Keratinocyte (primary cell): ENCODE data around the gene ATP2B2. TPM values are rescaled to one million over a fixed set of nuclear protein-coding genes. Genes with fewer than 3 reads are reported as not detected.

ENCODE experiments used
- DNase-seq: peaks from one replicate; pipeline ENCODE4 v3.0.0-alpha.2; 2011; ENCODE audit warnings: low read depth, missing footprints, low spot score
- FAIRE-seq: peaks from 2 replicates; lab custom pipeline; 2011; peaks lifted over from hg19 to GRCh38; lab: Jason Lieb, UNC
- H2AFZ ChIP-seq: 2 replicates; pipeline ENCODE4 v1.6.0; 2012; ENCODE audit warnings: low read length, control low read depth, inconsistent platforms; ENCODE audit not compliant: control insufficient read depth
- H3K27ac ChIP-seq: 2 replicates; pipeline ENCODE4 v1.5.1; 2011; ENCODE audit warnings: low read length; ENCODE audit not compliant: control insufficient read depth, insufficient read depth
- H3K27me3 ChIP-seq: 3 replicates; pipeline ENCODE4 v1.6.0; 2011; ENCODE audit warnings: low read length; ENCODE audit not compliant: control insufficient read depth, insufficient read depth; ENCODE audit errors: extremely low read depth
- H3K36me3 ChIP-seq, 2 experiments: 2 replicates in 1 of 2; 3 replicates in 1 of 2; pipeline ENCODE4 v1.5.1; 2011; ENCODE audit warnings: low read length in 2 of 2, mild to moderate bottlenecking in 1 of 2; ENCODE audit not compliant: control insufficient read depth in 2 of 2, insufficient read depth in 2 of 2; ENCODE audit errors: extremely low read depth in 1 of 2
- H3K4me1 ChIP-seq: 3 replicates; pipeline ENCODE4 v1.5.1; 2011; ENCODE audit warnings: low read length; ENCODE audit not compliant: control insufficient read depth, insufficient read depth; ENCODE audit errors: extremely low read depth
- H3K4me2 ChIP-seq: 3 replicates; pipeline ENCODE4 v1.6.0; 2011; ENCODE audit warnings: low read depth, low read length; ENCODE audit not compliant: control insufficient read depth, insufficient read depth; ENCODE audit errors: extremely low read depth
- H3K4me3 ChIP-seq, 3 experiments: fragments of 200-600 bp in 1 of 3; sonication (generic) in 1 of 3; 2 replicates in 2 of 3; 3 replicates in 1 of 3; pipeline ENCODE4 v1.5.1; 2011 to 2016; ENCODE audit warnings: low read length in 3 of 3, mild to moderate bottlenecking in 3 of 3, control low read depth in 2 of 3, inconsistent platforms in 1 of 3, low read depth in 1 of 3, mixed read lengths in 1 of 3, mixed run types in 1 of 3, moderate library complexity in 1 of 3; ENCODE audit not compliant: control insufficient read depth in 2 of 3, insufficient read depth in 2 of 3; ENCODE audit errors: extremely low read depth in 1 of 3
- H3K79me2 ChIP-seq: 2 replicates; pipeline ENCODE4 v1.6.0; 2012; ENCODE audit warnings: low read length; ENCODE audit not compliant: control insufficient read depth, insufficient read depth
- H3K9ac ChIP-seq: 3 replicates; pipeline ENCODE4 v1.6.0; 2011; ENCODE audit warnings: low read length; ENCODE audit not compliant: control insufficient read depth, insufficient read depth; ENCODE audit errors: extremely low read depth
- H3K9me1 ChIP-seq: 3 replicates; pipeline ENCODE4 v1.6.0; 2011; ENCODE audit warnings: low read length; ENCODE audit not compliant: control insufficient read depth, insufficient read depth; ENCODE audit errors: extremely low read depth
- H3K9me3 ChIP-seq: 2 replicates; pipeline ENCODE4 v1.5.1; 2012; ENCODE audit warnings: low read depth, low read length; ENCODE audit not compliant: control insufficient read depth
- H4K20me1 ChIP-seq: 3 replicates; pipeline ENCODE4 v1.6.0; 2011; ENCODE audit warnings: low read length; ENCODE audit not compliant: control insufficient read depth, insufficient read depth; ENCODE audit errors: extremely low read depth
- EZH2 ChIP-seq: IDR thresholded peaks from one replicate; pipeline ENCODE4 v1.6.1; 2012; ENCODE audit warnings: inconsistent platforms, mild to moderate bottlenecking, low read length, moderate library complexity
- dilution Hi-C: fragments of 300-500 bp; cut with MboI; formaldehyde crosslinking; loops from one replicate; pipeline ENCODE4 v1.7.0; 2020; ENCODE audit warnings: low sequenced_read_pairs; ENCODE audit not compliant: extremely low pct_ligation_motif_present
- polyA plus RNA-seq, 5 experiments: library from polyadenylated mRNA; depleted of rRNA in 3 of 5; stranded (reverse) in 3 of 5; stranded (forward) in 1 of 5; unstranded in 1 of 5; fragments of >200 nt; gene quantifications; 1 replicate in 1 of 5; 2 replicates in 3 of 5; 3 replicates in 1 of 5; pipeline versions ENCODE4 v1.2.1 to v1.2.3, GENCODE V29; 2011 to 2012; ENCODE audit warnings: missing spikeins in 2 of 5, low read depth in 1 of 5, low replicate concordance in 1 of 5
- TF ChIP-seq, protein P1 (sequence below), 3 experiments: IDR thresholded peaks in 1 of 3; conservative IDR thresholded peaks in 1 of 3; optimal IDR thresholded peaks in 1 of 3; 2 replicates in 2 of 3; 3 replicates in 1 of 3; pipeline versions ENCODE3 to v1.5.1; 2011; ENCODE audit warnings: low read length in 3 of 3, mild to moderate bottlenecking in 3 of 3, moderate library complexity in 2 of 3, control low read depth in 1 of 3, inconsistent platforms in 1 of 3; ENCODE audit not compliant: insufficient read depth in 2 of 3; ENCODE audit errors: extremely low read depth in 1 of 3

ATP2B2 gene
- polyA plus RNA-seq, 1 donor (not counting 4 experiments of a cell fraction or from before 2014, with no cell fraction given), result not detected

DNA sequence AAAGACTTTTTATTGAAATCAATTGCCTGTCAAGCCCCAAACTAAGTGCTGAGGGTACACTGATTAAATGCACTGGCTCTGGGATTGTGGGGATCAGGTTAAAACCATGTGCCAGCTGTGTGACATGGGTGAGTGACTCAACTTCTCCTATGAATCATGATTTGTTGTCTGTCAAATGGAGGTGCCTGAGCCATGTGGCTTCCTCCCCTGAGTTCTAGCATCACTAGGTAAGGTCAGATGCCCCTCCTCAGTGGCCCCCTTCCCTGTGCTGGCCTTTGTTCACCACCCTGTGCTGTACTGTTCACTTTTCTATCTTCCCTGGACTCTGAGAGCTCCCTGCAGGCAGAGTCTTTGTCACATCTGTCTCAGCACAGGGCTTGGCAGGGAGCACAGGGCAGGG lies 43.6 kb upstream of the ATP2B2 start:
- no peaks in the 10 kb centered on the region for H3K9me3 ChIP-seq
- no peaks in the 10 kb centered on the region for H3K9me1 ChIP-seq
- TF ChIP-seq, protein P1, sequence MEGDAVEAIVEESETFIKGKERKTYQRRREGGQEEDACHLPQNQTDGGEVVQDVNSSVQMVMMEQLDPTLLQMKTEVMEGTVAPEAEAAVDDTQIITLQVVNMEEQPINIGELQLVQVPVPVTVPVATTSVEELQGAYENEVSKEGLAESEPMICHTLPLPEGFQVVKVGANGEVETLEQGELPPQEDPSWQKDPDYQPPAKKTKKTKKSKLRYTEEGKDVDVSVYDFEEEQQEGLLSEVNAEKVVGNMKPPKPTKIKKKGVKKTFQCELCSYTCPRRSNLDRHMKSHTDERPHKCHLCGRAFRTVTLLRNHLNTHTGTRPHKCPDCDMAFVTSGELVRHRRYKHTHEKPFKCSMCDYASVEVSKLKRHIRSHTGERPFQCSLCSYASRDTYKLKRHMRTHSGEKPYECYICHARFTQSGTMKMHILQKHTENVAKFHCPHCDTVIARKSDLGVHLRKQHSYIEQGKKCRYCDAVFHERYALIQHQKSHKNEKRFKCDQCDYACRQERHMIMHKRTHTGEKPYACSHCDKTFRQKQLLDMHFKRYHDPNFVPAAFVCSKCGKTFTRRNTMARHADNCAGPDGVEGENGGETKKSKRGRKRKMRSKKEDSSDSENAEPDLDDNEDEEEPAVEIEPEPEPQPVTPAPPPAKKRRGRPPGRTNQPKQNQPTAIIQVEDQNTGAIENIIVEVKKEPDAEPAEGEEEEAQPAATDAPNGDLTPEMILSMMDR (optimal IDR thresholded peaks at IDR 0.05 in 1 of 3, IDR thresholded peaks at IDR 0.05 in 1 of 3, conservative IDR thresholded peaks at IDR 0.05 in 1 of 3; ENCODE audit: extremely low read depth in 1 of 3, insufficient read depth in 2 of 3, low read length in 3 of 3), result no peak
- TF ChIP-seq EZH2, result no peak
- FAIRE-seq (no peak), DNase-seq (no peak)
- no peaks in the 10 kb centered on the region for H4K20me1 ChIP-seq
- no peak overlapping the region for H3K9ac ChIP-seq
- peaks cover 16% of the 10 kb centered on the region for H3K4me1 ChIP-seq
- H3K4me2 ChIP-seq, result no peak overlapping the region
- H3K27ac ChIP-seq, result no peak overlapping the region
- dilution Hi-C loops, result no loop called here
- H3K27me3 ChIP-seq, result no peaks in the 10 kb centered on the region
- H3K79me2 ChIP-seq, result no peaks in the 10 kb centered on the region
- H3K4me3 ChIP-seq, result no peak overlapping the region
- no peak overlapping the region for H2AFZ ChIP-seq
- no peaks in the 10 kb centered on the region for H3K36me3 ChIP-seq

DNA sequence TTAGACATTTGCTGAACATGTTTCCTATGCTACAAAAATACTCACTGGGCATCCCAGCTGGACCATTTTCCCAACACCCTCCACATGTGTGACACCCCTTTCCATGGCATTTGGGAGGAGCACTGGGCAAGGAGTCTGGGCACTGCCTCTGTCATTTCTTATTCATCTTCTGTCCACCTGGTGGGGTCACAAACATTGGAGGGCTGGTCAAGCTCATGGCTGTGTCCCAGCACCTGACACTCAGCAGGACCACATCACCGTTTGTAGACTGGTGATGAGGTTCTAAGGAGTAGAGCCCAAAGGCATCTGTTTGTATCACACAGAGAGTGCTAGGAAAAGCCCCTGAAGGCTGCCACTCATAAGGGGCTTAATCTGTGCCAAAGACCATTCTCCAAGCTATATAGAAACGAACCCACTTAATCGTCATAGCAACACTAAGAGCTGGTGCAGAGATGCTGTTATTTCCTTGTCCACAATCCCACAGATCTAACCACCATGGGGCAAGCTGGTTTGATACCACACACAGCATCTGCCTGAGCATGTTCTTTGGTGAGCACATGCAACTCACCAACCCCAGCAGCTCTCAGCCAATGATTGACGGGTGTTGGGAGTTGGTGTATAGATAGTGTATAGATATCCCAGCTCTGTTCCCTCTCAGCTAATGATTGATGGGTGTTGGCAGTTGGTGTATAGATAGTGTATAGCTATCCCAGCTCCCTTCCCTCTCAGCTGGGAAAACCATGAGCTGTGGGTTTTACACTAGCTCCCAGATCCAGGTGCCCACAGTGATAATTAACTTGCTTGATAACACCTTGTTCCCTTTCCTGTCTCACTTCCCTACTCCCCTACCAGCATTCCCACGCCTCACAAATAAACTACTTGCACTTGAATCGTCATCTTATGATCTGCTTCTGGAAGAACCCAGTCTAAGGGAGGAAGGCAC lies 42.7 kb upstream of the ATP2B2 start:
- H3K79me2 ChIP-seq, result no peaks in the 10 kb centered on the region
- no peak for FAIRE-seq
- H3K9ac ChIP-seq, result no peak overlapping the region
- TF ChIP-seq EZH2, result no peak
- TF ChIP-seq, protein P1 (optimal IDR thresholded peaks at IDR 0.05 in 1 of 3, IDR thresholded peaks at IDR 0.05 in 1 of 3, conservative IDR thresholded peaks at IDR 0.05 in 1 of 3; ENCODE audit: extremely low read depth in 1 of 3, insufficient read depth in 2 of 3, low read length in 3 of 3), result no peak
- DNase-seq, result no peak
- H2AFZ ChIP-seq, result no peak overlapping the region
- no peak overlapping the region for H3K4me3 ChIP-seq
- peaks cover 16% of the 10 kb centered on the region for H3K4me1 ChIP-seq
- H3K4me2 ChIP-seq, result no peak overlapping the region
- no peaks in the 10 kb centered on the region for H3K9me3 ChIP-seq
- H3K27ac ChIP-seq, result no peak overlapping the region
- H4K20me1 ChIP-seq, result no peaks in the 10 kb centered on the region
- H3K9me1 ChIP-seq, result no peaks in the 10 kb centered on the region
- H3K36me3 ChIP-seq, result no peaks in the 10 kb centered on the region
- H3K27me3 ChIP-seq, result no peaks in the 10 kb centered on the region
- dilution Hi-C loops, result no loop called here
